K562 (cell line): ENCODE measurements around the gene MGRN1. TPM values are rescaled to one million over a fixed set of nuclear protein-coding genes. Genes with fewer than 3 reads are reported as not detected.

Experiments
- ATAC-seq: fragments of 200-7000 bp; cut with Tn5 transposase; 3 replicates; pipeline ENCODE4 v1.9.1; 2020; ENCODE audit warnings: moderate library complexity
- BruUV-seq: library from RNA; stranded (reverse); fragments of 400-500 nt; replicated peaks from 2 replicates; lab custom pipeline; 2021; lab: Mats Ljungman, UMichigan
- CTCF ChIA-PET: fragments of 300-600 bp; formaldehyde crosslinking; extraction: SDS; loops from one replicate; lab custom pipeline; 2021; ENCODE audit warnings: low intra/inter-chr PET ratio; lab: Yijun Ruan, JAX
- POLR2A ChIA-PET: fragments of 300-600, 350-650 bp; sonication (Branson Sonifier 250); formaldehyde crosslinking; extraction: SDS; loops from one replicate; lab custom pipeline; 2021; ENCODE audit warnings: antibody characterized with exemption, inconsistent platforms; lab: Yijun Ruan, JAX
- DNase-seq, 4 experiments: peaks; one replicate each; pipeline versions ENCODE4 v3.0.0 to v3.0.0-alpha.2; 2011 to 2018; ENCODE audit warnings: low spot score in 3 of 4, mixed read lengths in 3 of 4; ENCODE audit errors: extremely low read depth in 1 of 4
- FAIRE-seq: peaks from 2 replicates; lab custom pipeline; 2011; peaks lifted over from hg19 to GRCh38; lab: Jason Lieb, UNC
- H2AFZ ChIP-seq: 2 replicates; pipeline ENCODE4 v1.6.0; 2011; ENCODE audit warnings: low read depth, low read length, control low read depth, inconsistent platforms
- H3K27ac ChIP-seq: fragments of 200-600 bp; 3 replicates; pipeline ENCODE4 v1.8.0; 2011; ENCODE audit warnings: low read depth, mild to moderate bottlenecking, control low read depth, inconsistent platforms, low read length, moderate library complexity, mixed read lengths; ENCODE audit errors: extremely low read depth
- H3K27me3 ChIP-seq, 2 experiments: fragments of 300-600 bp in 1 of 2; 2 replicates in 1 of 2; 3 replicates in 1 of 2; pipeline versions ENCODE4 v1.6.0 to v1.8.0; 2011; ENCODE audit warnings: inconsistent platforms in 2 of 2, low read length in 2 of 2, mild to moderate bottlenecking in 1 of 2, mixed read lengths in 1 of 2, moderate library complexity in 1 of 2; ENCODE audit not compliant: control insufficient read depth in 2 of 2, insufficient read depth in 2 of 2
- H3K36me3 ChIP-seq: fragments of 300-600 bp; 3 replicates; pipeline ENCODE4 v1.8.0; 2011; ENCODE audit warnings: mild to moderate bottlenecking, low read length, inconsistent platforms; ENCODE audit not compliant: control insufficient read depth, insufficient read depth
- H3K4me1 ChIP-seq, 2 experiments: fragments of 200-600 bp in 1 of 2; replicated peaks in 1 of 2; 2 replicates in 1 of 2; 3 replicates in 1 of 2; pipeline versions ENCODE4 v1.5.1 to v1.8.0; 2011; ENCODE audit warnings: inconsistent platforms in 2 of 2, low read length in 2 of 2, mild to moderate bottlenecking in 1 of 2, mixed read lengths in 1 of 2, moderate library complexity in 1 of 2; ENCODE audit not compliant: control insufficient read depth in 2 of 2, insufficient read depth in 2 of 2
- H3K4me2 ChIP-seq: 2 replicates; pipeline ENCODE4 v1.6.1; 2011; ENCODE audit warnings: low read length, control low read depth, inconsistent platforms, mixed read lengths; ENCODE audit not compliant: insufficient read depth
- H3K4me3 ChIP-seq: fragments of 200-600 bp; sonication (generic), shearing (Covaris generic); 2 replicates; pipeline ENCODE4 v1.5.1; 2016; ENCODE audit warnings: control low read depth, inconsistent platforms
- H3K79me2 ChIP-seq: fragments of 200-600 bp; 3 replicates; pipeline ENCODE4 v1.8.0; 2011; ENCODE audit warnings: low read length, inconsistent platforms; ENCODE audit not compliant: control insufficient read depth, insufficient read depth
- H3K9ac ChIP-seq, 2 experiments: 2 replicates each; pipeline versions ENCODE4 v1.6.0 to v1.6.1; 2011; ENCODE audit warnings: low read depth in 2 of 2, low read length in 2 of 2, control low read depth in 1 of 2, inconsistent platforms in 1 of 2, mild to moderate bottlenecking in 1 of 2, mixed read lengths in 1 of 2; ENCODE audit not compliant: insufficient read depth in 1 of 2
- H3K9me1 ChIP-seq: one replicate; pipeline ENCODE4 v1.6.0; 2011; ENCODE audit warnings: inconsistent platforms, mild to moderate bottlenecking, low read length, moderate library complexity; ENCODE audit not compliant: control insufficient read depth, insufficient read depth
- H3K9me3 ChIP-seq: replicated peaks from 2 replicates; pipeline ENCODE4 v1.5.1; 2011; ENCODE audit warnings: low read depth, low read length, inconsistent platforms; ENCODE audit not compliant: control insufficient read depth, insufficient read depth
- H4K20me1 ChIP-seq: replicated peaks from 2 replicates; pipeline ENCODE4 v1.6.1; 2011; ENCODE audit warnings: low read length, inconsistent platforms, mixed read lengths; ENCODE audit not compliant: control insufficient read depth, insufficient read depth
- CREB1 ChIP-seq, 2 experiments: sonication (generic) in 1 of 2; formaldehyde crosslinking in 1 of 2; IDR thresholded peaks; 2 replicates each; pipeline versions ENCODE4 v1.6.1 to v1.8.0; 2012 to 2022; ENCODE audit warnings: inconsistent platforms in 1 of 2, mild to moderate bottlenecking in 1 of 2, missing genetic modification reagents in 1 of 2, moderate library complexity in 1 of 2
- HMG20B ChIP-seq: fragments of 250-450 bp; sonication (Bioruptor Pico); IDR thresholded peaks from 2 replicates; pipeline ENCODE4 v1.5.0; 2021; ENCODE audit warnings: mild to moderate bottlenecking
- KDM2B ChIP-seq: fragments of 250-450 bp; sonication (Bioruptor Pico); IDR thresholded peaks from 2 replicates; pipeline ENCODE4 v1.8.0; 2021; ENCODE audit warnings: mild to moderate bottlenecking, moderate library complexity
- MAFF ChIP-seq: IDR thresholded peaks from 2 replicates; pipeline ENCODE4 v1.6.1; 2012; ENCODE audit warnings: low read length, improper control_type of control experiment
- MED1 ChIP-seq: sonication (generic); formaldehyde crosslinking; IDR thresholded peaks from 2 replicates; pipeline ENCODE4 v1.8.1; 2023; ENCODE audit warnings: missing genetic modification reagents, borderline replicate concordance
- POLR2G ChIP-seq: fragments of 200-400 bp; formaldehyde crosslinking; IDR thresholded peaks from 2 replicates; pipeline ENCODE4 v1.6.1; 2017; ENCODE audit warnings: low read depth, mild to moderate bottlenecking, antibody characterized with exemption, low read length, moderate library complexity
- PRPF4 ChIP-seq: fragments of 200-400 bp; formaldehyde crosslinking; IDR thresholded peaks from one replicate; pipeline ENCODE4 v1.6.1; 2017; ENCODE audit warnings: low read length, low read depth, mild to moderate bottlenecking; ENCODE audit not compliant: insufficient read depth, poor library complexity, severe bottlenecking
- SMARCA4 ChIP-seq: fragments of 450-650 bp; IDR thresholded peaks from 2 replicates; pipeline ENCODE4 v1.6.1; 2016
- SRSF1 ChIP-seq: fragments of 200-400 bp; formaldehyde crosslinking; IDR thresholded peaks from 2 replicates; pipeline ENCODE4 v1.6.1; 2017; ENCODE audit warnings: mild to moderate bottlenecking, low read depth, low read length, moderate library complexity
- STAT6 ChIP-seq: sonication (generic); formaldehyde crosslinking; IDR thresholded peaks from 2 replicates; pipeline ENCODE4 v1.8.1; 2023; ENCODE audit warnings: mild to moderate bottlenecking, missing genetic modification reagents
- ZNF143 ChIP-seq: sonication (generic); formaldehyde crosslinking; IDR thresholded peaks from 2 replicates; pipeline ENCODE4 v1.9.0; 2022; ENCODE audit warnings: mild to moderate bottlenecking, missing genetic modification reagents
- ZNF23 ChIP-seq: fragments of 250-450 bp; sonication (Bioruptor Pico); IDR thresholded peaks from 2 replicates; pipeline ENCODE4 v1.4.0; 2020; ENCODE audit warnings: mild to moderate bottlenecking
- WGBS: fragments of 100-300 bp; shearing (Covaris generic); methylation state at CpG from one replicate; pipeline ENCODE4 v1.1.6; 2016; ENCODE audit warnings: low coverage, mixed read lengths; ENCODE audit not compliant: insufficient coverage; ENCODE audit errors: missing lambda C conversion rate; 5-methylcytosine and 5-hydroxymethylcytosine counted together
- in situ Hi-C: fragments of 300-500 bp; cut with MboI; formaldehyde crosslinking; loops from 4 replicates; pipeline ENCODE4 v1.15.0; 2018; ENCODE audit warnings: inconsistent platforms, mixed read lengths
- intact Hi-C: fragments of 100-400 bp; cut with micrococcal nuclease; formaldehyde crosslinking; loops from 2 replicates; pipeline ENCODE4 v1.14.2; 2022
- polyA plus RNA-seq, 8 experiments: library from polyadenylated mRNA; depleted of rRNA in 4 of 8; stranded (reverse) in 5 of 8; unstranded in 3 of 8; fragments of >200 nt; fragmentation: Nextera tagmentation in 2 of 8; fragmentation: Illumina TruSeq in 1 of 8; extraction: Ambion mirVana in 2 of 8; extraction: Trizol in 1 of 8; gene quantifications; 2 replicates each; pipeline versions ENCODE4 v1.2.1 to v1.2.3, GENCODE V29; 2011 to 2014; ENCODE audit warnings: inconsistent platforms in 1 of 8, missing spikeins in 1 of 8
- total RNA-seq, 7 experiments: library from RNA; depleted of rRNA in 6 of 7; stranded (reverse); fragments of >200 nt in 6 of 7; fragmentation: Illumina TruSeq in 2 of 7; extraction: Trizol in 2 of 7; gene quantifications; 2 replicates each; pipeline versions ENCODE4 v1.2.1 to v1.2.3, GENCODE V29; 2011 to 2021; ENCODE audit warnings: low replicate concordance in 1 of 7
- TF ChIP-seq, protein P1 (sequence below): fragments of 450-650 bp; IDR thresholded peaks from 2 replicates; pipeline ENCODE4 v1.7.1; 2018; ENCODE audit warnings: mild to moderate bottlenecking, low read depth; ENCODE audit not compliant: partially characterized antibody
- TF ChIP-seq, protein P2 (sequence below): fragments of 450-650 bp; IDR thresholded peaks from 2 replicates; pipeline ENCODE4 v1.6.1; 2017; ENCODE audit warnings: mild to moderate bottlenecking, moderate library complexity

Gene MGRN1
- total and polyA plus RNA-seq, 9 of the 15 experiments (the other 6 are each of a cell fraction or from before 2014, with no cell fraction given) = 0.15 to 37.9 (median 6.0) TPM

GRCh38 chr16:4699046-4699556 is 74.5 kb downstream of the MGRN1 start:
- Histone ChIP-seq H3K9me3 (no peaks in the 10 kb centered on the region), H3K4me1 (peaks cover 3 to 46% of the 10 kb centered on the region in 2 experiments; a peak in 3 of 5 replicates), H3K79me2 (peaks cover 5% of the 10 kb centered on the region; the same call in 2 of the 3 replicates), H3K27ac (no peak overlapping the region), H3K4me2 (no peak overlapping the region), H3K27me3 (no peaks in the 10 kb centered on the region), H4K20me1 (peaks cover 8% of the 10 kb centered on the region; the same call in 1 of the 2 replicates), H3K9ac (peak overlapping the region in 1 of 2 experiments; percentile 52; a peak in 1 of 4 replicates), H3K36me3 (peaks cover 90% of the 10 kb centered on the region; the same call in 2 of the 3 replicates), H2AFZ (no peak overlapping the region), H3K4me3 (no peak overlapping the region), H3K9me1 (peaks cover 3% of the 10 kb centered on the region)
- in situ Hi-C loops (no loop called here), intact Hi-C loops (no loop called here)
- ATAC-seq (no peak), DNase-seq (no peak), FAIRE-seq (no peak)
- POLR2A ChIA-PET = interaction anchor here (0.7 kb wide), 1 partner anchor 48 kb away, joined by 3 read pairs; no protein-coding TSS in a partner anchor
- 88% methylated on average over 17 of the region's 19 CpGs for WGBS
- BruUV-seq = no TSS peak
- CTCF ChIA-PET = no interaction called here
- TF ChIP-seq SMARCA4 (no peak), PRPF4 (no peak), ZNF23 (CRISPR knock-in tag) (no peak), STAT6 (no peak), HMG20B (no peak), KDM2B (no peak), ZNF143 (CRISPR knock-in tag) (no peak), SRSF1 (no peak), MAFF (no peak), POLR2G (peak; percentile 37), MED1 (CRISPR knock-in tag) (no peak), CREB1 (IDR thresholded peaks at IDR 0.05) (no peak), CREB1 (CRISPR knock-in tag; IDR thresholded peaks at IDR 0.05) (no peak)
- TF ChIP-seq, protein P1, sequence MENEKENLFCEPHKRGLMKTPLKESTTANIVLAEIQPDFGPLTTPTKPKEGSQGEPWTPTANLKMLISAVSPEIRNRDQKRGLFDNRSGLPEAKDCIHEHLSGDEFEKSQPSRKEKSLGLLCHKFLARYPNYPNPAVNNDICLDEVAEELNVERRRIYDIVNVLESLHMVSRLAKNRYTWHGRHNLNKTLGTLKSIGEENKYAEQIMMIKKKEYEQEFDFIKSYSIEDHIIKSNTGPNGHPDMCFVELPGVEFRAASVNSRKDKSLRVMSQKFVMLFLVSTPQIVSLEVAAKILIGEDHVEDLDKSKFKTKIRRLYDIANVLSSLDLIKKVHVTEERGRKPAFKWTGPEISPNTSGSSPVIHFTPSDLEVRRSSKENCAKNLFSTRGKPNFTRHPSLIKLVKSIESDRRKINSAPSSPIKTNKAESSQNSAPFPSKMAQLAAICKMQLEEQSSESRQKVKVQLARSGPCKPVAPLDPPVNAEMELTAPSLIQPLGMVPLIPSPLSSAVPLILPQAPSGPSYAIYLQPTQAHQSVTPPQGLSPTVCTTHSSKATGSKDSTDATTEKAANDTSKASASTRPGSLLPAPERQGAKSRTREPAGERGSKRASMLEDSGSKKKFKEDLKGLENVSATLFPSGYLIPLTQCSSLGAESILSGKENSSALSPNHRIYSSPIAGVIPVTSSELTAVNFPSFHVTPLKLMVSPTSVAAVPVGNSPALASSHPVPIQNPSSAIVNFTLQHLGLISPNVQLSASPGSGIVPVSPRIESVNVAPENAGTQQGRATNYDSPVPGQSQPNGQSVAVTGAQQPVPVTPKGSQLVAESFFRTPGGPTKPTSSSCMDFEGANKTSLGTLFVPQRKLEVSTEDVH = no peak
- TF ChIP-seq, protein P2, sequence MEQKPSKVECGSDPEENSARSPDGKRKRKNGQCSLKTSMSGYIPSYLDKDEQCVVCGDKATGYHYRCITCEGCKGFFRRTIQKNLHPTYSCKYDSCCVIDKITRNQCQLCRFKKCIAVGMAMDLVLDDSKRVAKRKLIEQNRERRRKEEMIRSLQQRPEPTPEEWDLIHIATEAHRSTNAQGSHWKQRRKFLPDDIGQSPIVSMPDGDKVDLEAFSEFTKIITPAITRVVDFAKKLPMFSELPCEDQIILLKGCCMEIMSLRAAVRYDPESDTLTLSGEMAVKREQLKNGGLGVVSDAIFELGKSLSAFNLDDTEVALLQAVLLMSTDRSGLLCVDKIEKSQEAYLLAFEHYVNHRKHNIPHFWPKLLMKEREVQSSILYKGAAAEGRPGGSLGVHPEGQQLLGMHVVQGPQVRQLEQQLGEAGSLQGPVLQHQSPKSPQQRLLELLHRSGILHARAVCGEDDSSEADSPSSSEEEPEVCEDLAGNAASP = no peak
